Measurements from ENCODE around the gene GRM4.

GRM4 gene

DNA sequence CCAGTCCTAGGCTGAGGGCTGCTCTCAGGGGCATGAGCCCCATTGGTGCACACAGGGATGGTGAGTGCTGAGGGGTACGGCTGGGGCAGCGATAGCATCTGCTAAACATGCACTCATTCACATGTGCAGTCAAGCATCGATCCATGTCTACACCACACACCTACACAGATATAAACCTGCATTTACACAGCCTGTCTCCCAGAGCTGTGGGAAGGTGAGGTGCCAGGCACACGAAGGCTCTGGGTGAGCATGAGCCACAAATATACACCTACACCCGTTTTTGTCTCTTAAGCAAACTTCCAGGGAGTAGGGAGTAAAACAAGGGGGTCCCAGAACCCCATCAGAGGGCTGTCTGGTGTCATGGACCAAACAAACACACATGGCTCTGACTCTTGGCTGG, 99.3 kb downstream of the GRM4 start:
- no peak overlapping the region for H2AFZ ChIP-seq (ENCODE audit: low read length)
- H4K20me1 ChIP-seq (ENCODE audit: insufficient read depth, low read length, poor library complexity, severe bottlenecking): no peaks in the 10 kb centered on the region
- H3K4me2 ChIP-seq (ENCODE audit: low read depth, low read length, poor library complexity, severe bottlenecking): no peak overlapping the region
- H3K9me2 ChIP-seq (replicated peaks; ENCODE audit: low read depth, low read length): no peaks in the 10 kb centered on the region
- H3K79me2 ChIP-seq (ENCODE audit: insufficient read depth, low read length): no peaks in the 10 kb centered on the region
- H3K4me1 ChIP-seq (ENCODE audit: insufficient read depth, low read length, poor library complexity, severe bottlenecking): peaks cover 26% of the 10 kb centered on the region
- no peaks in the 10 kb centered on the region for H3K36me3 ChIP-seq (ENCODE audit: insufficient read depth, low read length)
- TF ChIP-seq, protein P1, sequence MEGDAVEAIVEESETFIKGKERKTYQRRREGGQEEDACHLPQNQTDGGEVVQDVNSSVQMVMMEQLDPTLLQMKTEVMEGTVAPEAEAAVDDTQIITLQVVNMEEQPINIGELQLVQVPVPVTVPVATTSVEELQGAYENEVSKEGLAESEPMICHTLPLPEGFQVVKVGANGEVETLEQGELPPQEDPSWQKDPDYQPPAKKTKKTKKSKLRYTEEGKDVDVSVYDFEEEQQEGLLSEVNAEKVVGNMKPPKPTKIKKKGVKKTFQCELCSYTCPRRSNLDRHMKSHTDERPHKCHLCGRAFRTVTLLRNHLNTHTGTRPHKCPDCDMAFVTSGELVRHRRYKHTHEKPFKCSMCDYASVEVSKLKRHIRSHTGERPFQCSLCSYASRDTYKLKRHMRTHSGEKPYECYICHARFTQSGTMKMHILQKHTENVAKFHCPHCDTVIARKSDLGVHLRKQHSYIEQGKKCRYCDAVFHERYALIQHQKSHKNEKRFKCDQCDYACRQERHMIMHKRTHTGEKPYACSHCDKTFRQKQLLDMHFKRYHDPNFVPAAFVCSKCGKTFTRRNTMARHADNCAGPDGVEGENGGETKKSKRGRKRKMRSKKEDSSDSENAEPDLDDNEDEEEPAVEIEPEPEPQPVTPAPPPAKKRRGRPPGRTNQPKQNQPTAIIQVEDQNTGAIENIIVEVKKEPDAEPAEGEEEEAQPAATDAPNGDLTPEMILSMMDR (conservative IDR thresholded peaks at IDR 0.05; ENCODE audit: low read length): no peak
- TF ChIP-seq EZH2phosphoT487 (IDR thresholded peaks at IDR 0.05; ENCODE audit: borderline replicate concordance): no peak
- no peaks in the 10 kb centered on the region for H3K27me3 ChIP-seq (ENCODE audit: insufficient read depth, low read length, poor library complexity, severe bottlenecking)
- H3K9me3 ChIP-seq (ENCODE audit: insufficient read depth, low read depth, low read length): no peaks in the 10 kb centered on the region
- no peak overlapping the region for H3K4me3 ChIP-seq (ENCODE audit: low read length, poor library complexity, severe bottlenecking)
- H3K9ac ChIP-seq (ENCODE audit: low read depth, low read length, poor library complexity, severe bottlenecking): no peak overlapping the region
- H3F3A ChIP-seq (ENCODE audit: low read depth): no peaks in the 10 kb centered on the region

DNA sequence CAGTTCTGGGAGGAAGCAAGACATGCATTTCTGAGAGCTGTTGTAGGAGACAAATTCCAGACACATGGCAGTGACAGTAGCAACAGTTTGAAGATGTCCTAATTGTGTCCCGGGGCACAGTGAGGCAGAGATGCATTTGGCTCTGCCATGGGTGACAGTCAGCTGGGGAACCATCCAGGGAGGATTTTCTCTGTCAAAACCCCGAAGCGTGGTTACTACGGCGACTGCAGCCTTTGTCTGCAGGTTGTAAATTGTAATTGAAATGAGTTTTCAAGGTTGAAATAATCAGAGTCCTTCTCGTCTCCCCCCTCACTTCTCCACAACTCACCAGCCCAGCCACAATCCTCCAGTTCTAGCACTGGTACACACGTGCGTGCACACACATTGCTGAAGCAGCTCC, 100.1 kb downstream of the GRM4 start:
- no peaks in the 10 kb centered on the region for H3F3A ChIP-seq (ENCODE audit: low read depth)
- no peak overlapping the region for H2AFZ ChIP-seq (ENCODE audit: low read length)
- H3K27me3 ChIP-seq (ENCODE audit: insufficient read depth, low read length, poor library complexity, severe bottlenecking): no peaks in the 10 kb centered on the region
- H3K4me3 ChIP-seq (ENCODE audit: low read length, poor library complexity, severe bottlenecking): no peak overlapping the region
- H3K79me2 ChIP-seq (ENCODE audit: insufficient read depth, low read length): no peaks in the 10 kb centered on the region
- no peaks in the 10 kb centered on the region for H3K36me3 ChIP-seq (ENCODE audit: insufficient read depth, low read length)
- TF ChIP-seq, protein P1 (conservative IDR thresholded peaks at IDR 0.05; ENCODE audit: low read length): no peak
- no peak for TF ChIP-seq EZH2phosphoT487 (IDR thresholded peaks at IDR 0.05; ENCODE audit: borderline replicate concordance)
- H3K4me1 ChIP-seq (ENCODE audit: insufficient read depth, low read length, poor library complexity, severe bottlenecking): peaks cover 26% of the 10 kb centered on the region
- peak overlapping the region; percentile 56 for H3K4me2 ChIP-seq (ENCODE audit: low read depth, low read length, poor library complexity, severe bottlenecking)
- H3K9ac ChIP-seq (ENCODE audit: low read depth, low read length, poor library complexity, severe bottlenecking): peak overlapping the region; percentile 23
- no peaks in the 10 kb centered on the region for H4K20me1 ChIP-seq (ENCODE audit: insufficient read depth, low read length, poor library complexity, severe bottlenecking)
- H3K9me3 ChIP-seq (ENCODE audit: insufficient read depth, low read depth, low read length): no peaks in the 10 kb centered on the region
- no peaks in the 10 kb centered on the region for H3K9me2 ChIP-seq (replicated peaks; ENCODE audit: low read depth, low read length)

DNA sequence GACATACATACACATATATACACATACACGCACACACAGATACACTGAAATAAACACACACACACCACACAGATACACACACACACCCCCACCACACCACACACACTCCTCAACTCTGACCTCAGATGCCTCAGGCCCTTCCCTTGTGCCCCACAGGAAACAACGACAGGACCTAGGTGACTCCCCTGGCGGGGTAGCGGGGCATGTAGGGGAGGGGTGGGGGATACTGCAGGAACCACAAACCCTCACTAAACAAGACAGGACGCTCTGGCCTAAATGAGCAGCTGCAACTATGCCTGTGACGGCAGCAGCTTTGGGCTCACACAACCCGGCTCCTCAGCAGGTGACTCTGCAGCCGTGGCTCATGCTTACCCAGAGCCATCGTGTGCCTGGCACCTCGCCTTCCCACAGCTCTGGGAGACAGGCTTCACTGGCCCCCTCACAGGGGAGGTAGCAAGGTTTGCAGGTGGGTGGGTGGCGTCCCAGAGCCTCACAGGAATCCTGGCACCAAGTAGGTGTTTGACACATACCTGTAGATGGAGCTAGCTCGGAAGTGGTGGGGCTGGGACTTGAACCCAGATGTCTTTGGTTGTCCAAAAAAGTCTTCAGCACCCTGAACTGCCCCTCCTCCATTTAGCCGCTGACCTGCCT, 100.8 kb downstream of the GRM4 start:
- Histone ChIP-seq H3K9me2 (replicated peaks; ENCODE audit: low read depth, low read length) (no peaks in the 10 kb centered on the region), H4K20me1 (ENCODE audit: insufficient read depth, low read length, poor library complexity, severe bottlenecking) (no peaks in the 10 kb centered on the region), H3F3A (ENCODE audit: low read depth) (no peaks in the 10 kb centered on the region), H3K9ac (ENCODE audit: low read depth, low read length, poor library complexity, severe bottlenecking) (peak overlapping the region; percentile 23), H3K79me2 (ENCODE audit: insufficient read depth, low read length) (no peaks in the 10 kb centered on the region), H3K4me3 (ENCODE audit: low read length, poor library complexity, severe bottlenecking) (peak overlapping the region; percentile 10), H3K4me2 (ENCODE audit: low read depth, low read length, poor library complexity, severe bottlenecking) (peak overlapping the region; percentile 56), H3K4me1 (ENCODE audit: insufficient read depth, low read length, poor library complexity, severe bottlenecking) (peaks cover 26% of the 10 kb centered on the region), H3K27me3 (ENCODE audit: insufficient read depth, low read length, poor library complexity, severe bottlenecking) (no peaks in the 10 kb centered on the region), H3K9me3 (ENCODE audit: insufficient read depth, low read depth, low read length) (no peaks in the 10 kb centered on the region), H3K36me3 (ENCODE audit: insufficient read depth, low read length) (no peaks in the 10 kb centered on the region), H2AFZ (ENCODE audit: low read length) (no peak overlapping the region)
- no peak for TF ChIP-seq EZH2phosphoT487 (IDR thresholded peaks at IDR 0.05; ENCODE audit: borderline replicate concordance)
- TF ChIP-seq, protein P1 (conservative IDR thresholded peaks at IDR 0.05; ENCODE audit: low read length): no peak
